NB4 (cell line): Measurements from ENCODE around the gene ARL2BP.

Experiments
- MYC ChIP-seq: IDR thresholded peaks from 2 replicates; pipeline ENCODE4 v1.6.1; 2011; ENCODE audit warnings: low read depth, low read length
- POLR2A ChIP-seq: IDR thresholded peaks from 2 replicates; pipeline ENCODE4 v1.6.1; 2011; ENCODE audit warnings: mild to moderate bottlenecking; ENCODE audit not compliant: insufficient read length; ENCODE audit errors: extremely low read depth
- TF ChIP-seq, protein P1 (sequence below): IDR thresholded peaks from one replicate; pipeline ENCODE4 v1.5.1; 2012; ENCODE audit warnings: low read depth, low read length

DNA sequence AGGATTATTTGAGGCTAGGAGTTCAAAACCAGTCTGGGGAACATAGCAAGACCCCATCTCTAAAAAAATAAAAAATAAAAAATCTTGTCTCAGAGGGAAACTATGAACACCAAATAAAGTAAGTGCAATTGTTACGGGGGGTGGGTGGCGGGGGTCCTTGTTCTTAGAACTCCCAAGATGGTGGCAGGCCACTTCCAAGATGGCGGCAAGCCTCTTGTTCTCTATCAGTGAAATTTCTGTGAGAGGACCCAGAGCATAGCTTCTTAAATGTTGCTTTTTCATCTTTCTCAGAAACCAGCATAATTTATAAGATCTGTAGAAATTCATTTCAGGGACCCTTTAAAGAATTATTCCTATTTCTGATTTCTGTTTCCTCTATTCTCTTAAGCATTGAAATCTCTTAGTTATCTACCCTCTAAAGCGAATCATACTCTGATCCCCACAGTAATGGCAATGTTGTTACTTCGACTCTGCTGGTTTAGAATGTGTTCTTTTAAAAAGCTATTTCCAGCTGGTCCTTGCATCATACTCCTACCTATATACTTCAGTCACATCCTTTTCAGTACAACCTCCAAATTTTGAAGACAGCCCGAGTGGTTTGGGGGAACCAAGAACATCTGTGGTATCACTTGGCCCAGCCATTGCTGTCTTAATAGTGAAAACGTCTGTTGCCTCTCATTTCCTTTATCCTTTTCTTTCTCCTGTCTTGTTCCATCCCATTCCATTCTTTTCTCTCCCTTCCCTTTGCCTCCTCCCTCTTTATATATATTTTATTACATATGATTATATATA, 42.8 kb upstream of the ARL2BP start:
- TF ChIP-seq, protein P1, sequence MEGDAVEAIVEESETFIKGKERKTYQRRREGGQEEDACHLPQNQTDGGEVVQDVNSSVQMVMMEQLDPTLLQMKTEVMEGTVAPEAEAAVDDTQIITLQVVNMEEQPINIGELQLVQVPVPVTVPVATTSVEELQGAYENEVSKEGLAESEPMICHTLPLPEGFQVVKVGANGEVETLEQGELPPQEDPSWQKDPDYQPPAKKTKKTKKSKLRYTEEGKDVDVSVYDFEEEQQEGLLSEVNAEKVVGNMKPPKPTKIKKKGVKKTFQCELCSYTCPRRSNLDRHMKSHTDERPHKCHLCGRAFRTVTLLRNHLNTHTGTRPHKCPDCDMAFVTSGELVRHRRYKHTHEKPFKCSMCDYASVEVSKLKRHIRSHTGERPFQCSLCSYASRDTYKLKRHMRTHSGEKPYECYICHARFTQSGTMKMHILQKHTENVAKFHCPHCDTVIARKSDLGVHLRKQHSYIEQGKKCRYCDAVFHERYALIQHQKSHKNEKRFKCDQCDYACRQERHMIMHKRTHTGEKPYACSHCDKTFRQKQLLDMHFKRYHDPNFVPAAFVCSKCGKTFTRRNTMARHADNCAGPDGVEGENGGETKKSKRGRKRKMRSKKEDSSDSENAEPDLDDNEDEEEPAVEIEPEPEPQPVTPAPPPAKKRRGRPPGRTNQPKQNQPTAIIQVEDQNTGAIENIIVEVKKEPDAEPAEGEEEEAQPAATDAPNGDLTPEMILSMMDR: no peak
- TF ChIP-seq POLR2A (no peak), MYC (no peak)
